Endothelial cell of hepatic sinusoid (primary cell): ENCODE measurements around the gene RGL1.

Experiments
- in situ Hi-C: cut with HindIII; loops from 2 replicates; pipeline ENCODE4 v1.10.0; 2017; ENCODE audit warnings: low sequenced_read_pairs

RGL1 gene

GRCh38 chr1:183817576-183818288, 12.8 kb downstream of the RGL1 start:
- in situ Hi-C loops = no loop called here

GRCh38 chr1:183819059-183819458, 14.1 kb downstream of the RGL1 start:
- in situ Hi-C loops = no loop called here

GRCh38 chr1:183821309-183821888, 16.5 kb downstream of the RGL1 start:
- in situ Hi-C loops = no loop called here

- in situ Hi-C loops = no loop called here
Observed at GRCh38 chr1:183821889-183822611, 17.1 kb downstream of the RGL1 start.

- in situ Hi-C loops = no loop called here
Observed at GRCh38 chr1:183824291-183824690, 19.4 kb downstream of the RGL1 start.

GRCh38 chr1:183827801-183828200, 22.9 kb downstream of the RGL1 start:
- in situ Hi-C loops = loop anchor here (5.0 kb wide), 1 partner anchor 76 kb away; no protein-coding TSS in a partner anchor

- in situ Hi-C loops = no loop called here
Observed at GRCh38 chr1:183830389-183830788, 25.5 kb downstream of the RGL1 start.

GRCh38 chr1:183831311-183831710, 26.4 kb downstream of the RGL1 start:
- in situ Hi-C loops = no loop called here

- in situ Hi-C loops = no loop called here
Observed at GRCh38 chr1:183832459-183832858, 27.5 kb downstream of the RGL1 start.

GRCh38 chr1:183834568-183834967, 29.6 kb downstream of the RGL1 start:
- in situ Hi-C loops = no loop called here

GRCh38 chr1:183836598-183836997, 31.7 kb downstream of the RGL1 start:
- in situ Hi-C loops = no loop called here

GRCh38 chr1:183837062-183837461, 32.1 kb downstream of the RGL1 start:
- in situ Hi-C loops = no loop called here

- in situ Hi-C loops = no loop called here
Observed at GRCh38 chr1:183838221-183838620, 33.3 kb downstream of the RGL1 start.

GRCh38 chr1:183840140-183840539, 35.2 kb downstream of the RGL1 start:
- in situ Hi-C loops = no loop called here

- in situ Hi-C loops = no loop called here
Observed at GRCh38 chr1:183841550-183841949, 36.6 kb downstream of the RGL1 start.

GRCh38 chr1:183841950-183842794, 37.3 kb downstream of the RGL1 start:
- in situ Hi-C loops = no loop called here

GRCh38 chr1:183842795-183843144, 37.9 kb downstream of the RGL1 start:
- in situ Hi-C loops = no loop called here

- in situ Hi-C loops = no loop called here
Observed at GRCh38 chr1:183844806-183845205, 39.9 kb downstream of the RGL1 start.

- in situ Hi-C loops = no loop called here
Observed at GRCh38 chr1:183845681-183846080, 40.8 kb downstream of the RGL1 start.

- in situ Hi-C loops = no loop called here
Observed at GRCh38 chr1:183847641-183848040, 42.7 kb downstream of the RGL1 start.

GRCh38 chr1:183850852-183851251, 45.9 kb downstream of the RGL1 start:
- in situ Hi-C loops = loop anchor here (5.0 kb wide), 1 partner anchor 39 kb away; no protein-coding TSS in a partner anchor
